ENCODE results near the gene USF2.

DNA sequence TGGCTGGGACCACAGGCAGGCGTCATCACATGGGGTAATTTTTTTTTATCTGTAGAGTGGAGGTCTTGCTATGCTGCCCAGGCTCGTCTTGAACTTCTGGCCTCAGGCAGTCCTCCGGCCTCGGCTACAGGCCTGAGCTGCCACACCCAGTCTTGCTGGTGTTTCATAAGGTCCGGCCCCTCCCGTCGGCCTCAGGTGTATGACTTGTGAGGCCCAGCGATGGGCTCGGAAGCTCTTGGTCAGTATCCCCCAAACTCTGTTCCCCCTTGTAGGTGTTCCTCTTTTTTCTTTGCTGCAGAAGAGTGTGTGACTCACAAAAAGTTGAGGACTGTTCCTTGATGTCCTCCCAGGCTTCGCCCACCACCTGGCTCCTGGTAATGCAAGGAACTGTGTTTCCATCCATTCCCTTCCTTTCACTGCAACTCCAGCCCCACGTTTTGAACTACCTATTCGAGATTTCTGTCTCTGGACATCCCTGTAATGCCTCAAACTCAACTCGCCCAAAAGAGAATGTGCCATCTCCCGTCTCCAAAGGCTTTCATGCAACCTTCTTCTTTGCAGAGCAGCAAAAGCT lies 5.0 kb downstream of the USF2 start:
- no peak for TF ChIP-seq POLR2A (IDR thresholded peaks at IDR 0.05)
- TF ChIP-seq, protein P1, sequence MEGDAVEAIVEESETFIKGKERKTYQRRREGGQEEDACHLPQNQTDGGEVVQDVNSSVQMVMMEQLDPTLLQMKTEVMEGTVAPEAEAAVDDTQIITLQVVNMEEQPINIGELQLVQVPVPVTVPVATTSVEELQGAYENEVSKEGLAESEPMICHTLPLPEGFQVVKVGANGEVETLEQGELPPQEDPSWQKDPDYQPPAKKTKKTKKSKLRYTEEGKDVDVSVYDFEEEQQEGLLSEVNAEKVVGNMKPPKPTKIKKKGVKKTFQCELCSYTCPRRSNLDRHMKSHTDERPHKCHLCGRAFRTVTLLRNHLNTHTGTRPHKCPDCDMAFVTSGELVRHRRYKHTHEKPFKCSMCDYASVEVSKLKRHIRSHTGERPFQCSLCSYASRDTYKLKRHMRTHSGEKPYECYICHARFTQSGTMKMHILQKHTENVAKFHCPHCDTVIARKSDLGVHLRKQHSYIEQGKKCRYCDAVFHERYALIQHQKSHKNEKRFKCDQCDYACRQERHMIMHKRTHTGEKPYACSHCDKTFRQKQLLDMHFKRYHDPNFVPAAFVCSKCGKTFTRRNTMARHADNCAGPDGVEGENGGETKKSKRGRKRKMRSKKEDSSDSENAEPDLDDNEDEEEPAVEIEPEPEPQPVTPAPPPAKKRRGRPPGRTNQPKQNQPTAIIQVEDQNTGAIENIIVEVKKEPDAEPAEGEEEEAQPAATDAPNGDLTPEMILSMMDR (IDR thresholded peaks at IDR 0.05): no peak

Measured in thyroid gland (tissue), 4 donors.